AG04450 (cell line): ENCODE data around the gene EPN1. TPM values are rescaled to one million over a fixed set of nuclear protein-coding genes. Genes with fewer than 3 reads are reported as not detected.

Experiments used
- CTCF ChIA-PET: fragments of 300-600, 350-600 bp; formaldehyde crosslinking; extraction: SDS; loops from one replicate; lab custom pipeline; 2022; ENCODE audit warnings: antibody characterized with exemption, inconsistent platforms; lab: Charles Lee
- POLR2A ChIA-PET: fragments of 350-600 bp; formaldehyde crosslinking; extraction: SDS; loops from one replicate; lab custom pipeline; 2021; ENCODE audit warnings: antibody characterized with exemption, inconsistent platforms; lab: Yijun Ruan, JAX
- DNase-seq: peaks from one replicate; pipeline ENCODE4 v3.0.0-alpha.2; 2011; ENCODE audit warnings: low read depth, low spot score
- H3K27ac ChIP-seq: one replicate; pipeline ENCODE4 v1.5.1; 2012; ENCODE audit warnings: low read depth, low read length, control low read depth
- H3K27me3 ChIP-seq: one replicate; pipeline ENCODE4 v1.6.0; 2012; ENCODE audit warnings: low read length; ENCODE audit not compliant: control insufficient read depth, insufficient read depth
- H3K4me3 ChIP-seq: 2 replicates; pipeline ENCODE4 v1.5.1; 2011; ENCODE audit warnings: mild to moderate bottlenecking, low read depth, low read length, control low read depth
- H3K9me3 ChIP-seq: 2 replicates; pipeline ENCODE4 v1.5.1; 2012; ENCODE audit warnings: low read length; ENCODE audit not compliant: control insufficient read depth, insufficient read depth
- CTCF ChIP-seq: IDR thresholded peaks from 2 replicates; pipeline ENCODE4 v1.5.1; 2011; ENCODE audit warnings: low read depth, low read length, control low read depth, inconsistent platforms
- polyA minus RNA-seq: library from RNA; depleted of rRNA, polyadenylated mRNA; stranded (reverse); fragments of >200 nt; gene quantifications from 2 replicates; pipeline ENCODE4 v1.2.3, GENCODE V29; 2011; rRNA and poly(A)+ RNA removed
- polyA plus RNA-seq: library from polyadenylated mRNA; depleted of rRNA; stranded (reverse); fragments of >200 nt; gene quantifications from 2 replicates; pipeline ENCODE4 v1.2.3, GENCODE V29; 2011; rRNA removed

Gene EPN1
- polyA plus RNA-seq: 32.1 and 44.1 TPM in 2 replicates
- polyA minus RNA-seq: 35.7 and 44.1 TPM in 2 replicates

- DNase-seq: peak; percentile 91
- peak within 1 kb of the TSS; percentile 31 for H3K27ac ChIP-seq
- no peaks in the 10 kb centered on the region for H3K27me3 ChIP-seq
- POLR2A ChIA-PET: interaction anchor here (2.0 kb wide), 1 partner anchor 21 kb away, joined by 6 read pairs; no protein-coding TSS in a partner anchor
- no peaks in the 10 kb centered on the region; the same call in 1 of the 2 replicates for H3K9me3 ChIP-seq
- peak within 1 kb of the TSS; percentile 86 for H3K4me3 ChIP-seq
- TF ChIP-seq CTCF: no peak
- CTCF ChIA-PET: no interaction called here
These were observed at the start of gene EPN1 for GRCh38 chr19:55674841-55675660. Gene EPN1 (plus strand): TSS chr19:55675226. CDS start chr19:55678628, 3,402 bp downstream.

- Histone ChIP-seq H3K9me3 (no peaks in the 10 kb centered on the region; the same call in 1 of the 2 replicates), H3K27ac (no peak overlapping the region), H3K4me3 (no peak overlapping the region), H3K27me3 (no peaks in the 10 kb centered on the region)
- ChIA-PET CTCF (interaction anchor here (0.8 to 3.4 kb wide), 5 partner anchors 28 to 485 kb away, joined by 3 to 16 read pairs (median 4); no protein-coding TSS in a partner anchor), POLR2A (interaction anchor here (1.0 kb wide), 1 partner anchor 27 kb away, joined by 3 read pairs; the partner anchor contains the start of gene FIZ1)
- TF ChIP-seq CTCF: no peak
- DNase-seq: no peak
These were observed 48.7 kb upstream of the EPN1 start for GRCh38 chr19:55626350-55626749.

GRCh38 chr19:55632463-55632834, 42.6 kb upstream of the EPN1 start:
- DNase-seq: peak; percentile 95
- ChIA-PET POLR2A (interaction anchor here (0.7 to 1.5 kb wide), 3 partner anchors 12 to 33 kb away, joined by 3 to 8 read pairs (median 5); partner anchors contain the start of gene FIZ1), CTCF (interaction anchor here (0.6 to 3.9 kb wide), 37 partner anchors 9 to 701 kb away, joined by 3 to 33 read pairs (median 4); partner anchors contain the start of genes U2AF2, ZNF581, ZNF784 and ZNF865)
- Histone ChIP-seq H3K27me3 (no peaks in the 10 kb centered on the region), H3K9me3 (no peaks in the 10 kb centered on the region; the same call in 1 of the 2 replicates), H3K4me3 (no peak overlapping the region), H3K27ac (peak overlapping the region; percentile 11)
- TF ChIP-seq CTCF: peak; percentile 87

- TF ChIP-seq CTCF: no peak
- ChIA-PET POLR2A (interaction anchor here (0.9 to 1.5 kb wide), 2 partner anchors 10 to 20 kb away, joined by 3 to 8 read pairs; partner anchors contain the start of gene ZNF784), CTCF (interaction anchor here (0.6 to 3.9 kb wide), 13 partner anchors 10 to 433 kb away, joined by 3 to 33 read pairs (median 14); partner anchors contain the start of genes U2AF2, ZNF784 and ZNF865)
- H3K27me3 ChIP-seq: no peaks in the 10 kb centered on the region
- no peak overlapping the region for H3K27ac ChIP-seq
- no peaks in the 10 kb centered on the region; the same call in 1 of the 2 replicates for H3K9me3 ChIP-seq
- no peak overlapping the region for H3K4me3 ChIP-seq
- no peak for DNase-seq
These were observed 41.2 kb upstream of the EPN1 start for GRCh38 chr19:55633861-55634260.
